GM12878 (cell line): ENCODE measurements around the gene EHMT2. TPM values are rescaled to one million over a fixed set of nuclear protein-coding genes. Genes with fewer than 3 reads are reported as not detected.

Experiments used
- ATAC-seq: fragments of 200-7000 bp; cut with Tn5 transposase; 3 replicates; pipeline ENCODE4 v1.9.1; 2020; ENCODE audit warnings: mild to moderate bottlenecking, moderate library complexity
- BruUV-seq: library from RNA; stranded (reverse); fragments of 400-500 nt; replicated peaks from 2 replicates; lab custom pipeline; 2021; lab: Mats Ljungman, UMichigan
- CTCF ChIA-PET: fragments of 300-600 bp; sonication (Branson Sonifier 250); formaldehyde crosslinking; extraction: SDS; loops from one replicate; lab custom pipeline; 2021; ENCODE audit warnings: inconsistent platforms; lab: Yijun Ruan, JAX
- POLR2A ChIA-PET: fragments of 350-600 bp; formaldehyde crosslinking; extraction: SDS; loops from one replicate; lab custom pipeline; 2021; ENCODE audit warnings: inconsistent platforms; lab: Charles Lee
- RAD21 ChIA-PET: fragments of 300-600 bp; sonication (Branson Sonifier 250); formaldehyde crosslinking; loops from one replicate; lab custom pipeline; 2023; ENCODE audit warnings: antibody characterized with exemption; ENCODE audit not compliant: unreplicated experiment; lab: Charles Lee
- SMC1A ChIA-PET: fragments of 300-600 bp; sonication (Branson Sonifier 250); formaldehyde crosslinking; loops from one replicate; lab custom pipeline; 2023; ENCODE audit not compliant: unreplicated experiment, uncharacterized antibody; lab: Charles Lee
- DNase-seq: peaks from one replicate; pipeline ENCODE4 v3.0.0-alpha.2; 2011; ENCODE audit warnings: low read depth, low spot score
- FAIRE-seq: peaks from 3 replicates; lab custom pipeline; 2011; peaks lifted over from hg19 to GRCh38; lab: Jason Lieb, UNC
- H2AFZ ChIP-seq: 2 replicates; pipeline ENCODE4 v1.6.0; 2011; ENCODE audit warnings: low read depth, low read length, control low read depth; ENCODE audit not compliant: control insufficient read depth
- H3K27ac ChIP-seq: 2 replicates; pipeline ENCODE4 v1.5.1; 2011; ENCODE audit warnings: control low read depth; ENCODE audit not compliant: control insufficient read depth, insufficient read depth
- H3K27me3 ChIP-seq, 2 experiments: replicated peaks in 1 of 2; 2 replicates each; pipeline versions ENCODE4 v1.6.0 to v1.6.1; 2011; ENCODE audit warnings: low read length in 1 of 2; ENCODE audit not compliant: control insufficient read depth in 2 of 2, insufficient read depth in 2 of 2
- H3K36me3 ChIP-seq, 2 experiments: 2 replicates each; pipeline ENCODE4 v1.5.1; 2011; ENCODE audit warnings: low read length in 1 of 2; ENCODE audit not compliant: control insufficient read depth in 2 of 2, insufficient read depth in 2 of 2
- H3K4me1 ChIP-seq: 2 replicates; pipeline ENCODE4 v1.6.1; 2011; ENCODE audit warnings: mild to moderate bottlenecking, low read length, moderate library complexity, mixed read lengths; ENCODE audit not compliant: control insufficient read depth, insufficient read depth
- H3K4me2 ChIP-seq: 2 replicates; pipeline ENCODE4 v1.6.0; 2011; ENCODE audit warnings: control low read depth; ENCODE audit not compliant: control insufficient read depth, insufficient read depth
- H3K4me3 ChIP-seq: fragments of 200-600 bp; sonication (generic); 2 replicates; pipeline ENCODE4 v1.5.1; 2016
- H3K79me2 ChIP-seq: 2 replicates; pipeline ENCODE4 v1.6.0; 2011; ENCODE audit warnings: low read length; ENCODE audit not compliant: control insufficient read depth, insufficient read depth
- H3K9ac ChIP-seq: 2 replicates; pipeline ENCODE4 v1.8.0; 2011; ENCODE audit warnings: low read length, control low read depth, mixed read lengths; ENCODE audit not compliant: control insufficient read depth, insufficient read depth
- H3K9me3 ChIP-seq: replicated peaks from 3 replicates; pipeline ENCODE4 v1.5.1; 2011; ENCODE audit warnings: mild to moderate bottlenecking, low read length; ENCODE audit not compliant: control insufficient read depth, insufficient read depth
- H4K20me1 ChIP-seq: 2 replicates; pipeline ENCODE4 v1.6.0; 2011; ENCODE audit not compliant: control insufficient read depth, insufficient read depth
- MYC ChIP-seq: IDR thresholded peaks from 2 replicates; pipeline ENCODE4 v1.6.1; 2011; ENCODE audit warnings: mild to moderate bottlenecking, low read length, moderate library complexity, inconsistent platforms; ENCODE audit not compliant: insufficient read depth, insufficient replicate concordance, insufficient read length, severe bottlenecking
- PML ChIP-seq: IDR thresholded peaks from 2 replicates; pipeline ENCODE4 v1.6.1; 2012; ENCODE audit warnings: low read length, inconsistent platforms
- POLR2AphosphoS2 ChIP-seq: IDR thresholded peaks from 2 replicates; pipeline ENCODE4 v1.6.1; 2011; ENCODE audit warnings: low read depth, mild to moderate bottlenecking, low read length, improper control_type of control experiment, moderate library complexity
- SMC3 ChIP-seq: IDR thresholded peaks from 2 replicates; pipeline ENCODE4 v1.6.1; 2011; ENCODE audit warnings: low read length, improper control_type of control experiment, borderline replicate concordance
- SREBF2 ChIP-seq: IDR thresholded peaks from 2 replicates; pipeline ENCODE4 v1.6.1; 2012; ENCODE audit warnings: mild to moderate bottlenecking, low read length
- WGBS: methylation state at CpG from one replicate; pipeline ENCODE4 v1.1.6; 2016; ENCODE audit warnings: low lambda C conversion rate; ENCODE audit not compliant: insufficient replicate concordance, insufficient coverage; ENCODE audit errors: missing lambda C conversion rate; 5-methylcytosine and 5-hydroxymethylcytosine counted together
- in situ Hi-C: fragments of 300-500 bp; cut with MboI; formaldehyde crosslinking; loops from 9 replicates; pipeline ENCODE4 v1.14.3; 2018; ENCODE audit warnings: mixed read lengths
- intact Hi-C: fragments of 100-400 bp; cut with micrococcal nuclease; formaldehyde crosslinking; loops from one replicate; pipeline ENCODE4 v1.14.2; 2022; ENCODE audit not compliant: unreplicated experiment
- polyA plus RNA-seq, 11 experiments: library from polyadenylated mRNA; depleted of rRNA in 4 of 11; unstranded in 6 of 11; stranded (reverse) in 5 of 11; fragments of >200 nt; fragmentation: Nextera tagmentation in 4 of 11; fragmentation: Illumina TruSeq in 1 of 11; extraction: Ambion mirVana in 4 of 11; extraction: Trizol in 1 of 11; gene quantifications; 1 replicate in 1 of 11; 2 replicates in 10 of 11; pipeline versions ENCODE4 v1.2.1 to v1.2.3, GENCODE V29; 2011 to 2016; ENCODE audit warnings: inconsistent platforms in 2 of 11, missing spikeins in 2 of 11, low read depth in 1 of 11
- total RNA-seq, 4 experiments: library from RNA; depleted of rRNA in 3 of 4; stranded (reverse); fragments of >200 nt in 3 of 4; fragmentation: Illumina TruSeq in 1 of 4; extraction: Trizol in 1 of 4; gene quantifications; 2 replicates each; pipeline versions ENCODE4 v1.2.1 to v1.2.3, GENCODE V29; 2013 to 2021
- TF ChIP-seq, protein P1 (sequence below): fragments of 450-650 bp; IDR thresholded peaks from 2 replicates; pipeline ENCODE4 v1.6.1; 2018; ENCODE audit warnings: borderline replicate concordance, mild to moderate bottlenecking; ENCODE audit not compliant: partially characterized antibody

Gene EHMT2
- total and polyA plus RNA-seq, 10 of the 15 experiments (the other 5 are each of a cell fraction or from before 2014, with no cell fraction given) = 1.7 to 53.2 (median 36.3) TPM

- TF ChIP-seq PML (no peak), POLR2AphosphoS2 (0 out of 2 replicates have a peak, but pooled peaks have one; percentile 17)
- Histone ChIP-seq H3K27ac (no peak overlapping the region), H3K4me3 (no peak overlapping the region), H2AFZ (no peak overlapping the region), H3K4me2 (no peak overlapping the region), H3K79me2 (no peaks in the 10 kb centered on the region; the same call in 1 of the 2 replicates), H3K4me1 (peaks cover 11% of the 10 kb centered on the region), H3K36me3 (peaks cover 0 to 3% of the 10 kb centered on the region in 2 experiments; a peak in 1 of 4 replicates), H4K20me1 (no peaks in the 10 kb centered on the region), H3K27me3 (no peaks in the 10 kb centered on the region), H3K9ac (no peak overlapping the region), H3K9me3 (no peaks in the 10 kb centered on the region)
- 99% methylated on average over 13 of the region's 13 CpGs for WGBS
- ChIA-PET RAD21 (interaction anchor here (0.9 kb wide), 1 partner anchor 261 kb away, joined by 3 read pairs; no protein-coding TSS in a partner anchor), SMC1A (no interaction called here), CTCF (interaction anchor here (1.3 to 1.4 kb wide), 2 partner anchors 29 to 90 kb away, joined by 3 to 4 read pairs; no protein-coding TSS in a partner anchor), POLR2A (interaction anchor here (1.5 kb wide), 1 partner anchor 23 kb away, joined by 4 read pairs; no protein-coding TSS in a partner anchor)
- FAIRE-seq = no peak
- DNase-seq = no peak
- intact Hi-C loops = no loop called here
- ATAC-seq = no peak
- no TSS peak for BruUV-seq
- in situ Hi-C loops = no loop called here
Measured at GRCh38 chr6:31860349-31860748, 37.1 kb downstream of the EHMT2 start.

DNA sequence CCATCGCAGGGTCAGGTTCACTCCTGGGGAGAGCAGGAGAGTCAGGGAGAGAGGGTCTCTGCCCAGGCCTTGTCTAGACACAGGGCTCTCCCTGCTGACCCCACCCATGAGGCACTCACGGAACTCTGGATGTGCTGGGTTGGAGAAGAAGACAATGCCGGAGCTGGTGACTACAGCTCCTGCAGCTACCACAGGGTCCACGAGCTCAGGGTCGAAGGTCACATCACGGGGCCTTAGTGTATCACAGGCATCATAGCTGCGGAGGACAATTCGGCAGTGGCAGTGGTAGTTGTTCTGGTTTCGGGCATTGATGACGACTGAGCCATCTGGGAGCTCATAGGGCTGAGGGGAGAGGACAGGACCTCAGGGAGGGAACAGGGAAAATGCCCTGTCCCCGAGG, 37.6 kb downstream of the EHMT2 start:
- ChIA-PET RAD21 (interaction anchor here (0.9 kb wide), 1 partner anchor 260 kb away, joined by 3 read pairs; no protein-coding TSS in a partner anchor), POLR2A (interaction anchor here (1.5 kb wide), 1 partner anchor 23 kb away, joined by 4 read pairs; no protein-coding TSS in a partner anchor)
- FAIRE-seq = no peak

More for the DNA sequence above, 37.6 kb downstream of the EHMT2 start:
- Histone ChIP-seq H3K79me2 (no peaks in the 10 kb centered on the region; the same call in 1 of the 2 replicates), H2AFZ (no peak overlapping the region), H3K36me3 (peaks cover 0 to 3% of the 10 kb centered on the region in 2 experiments; a peak in 1 of 4 replicates), H4K20me1 (no peaks in the 10 kb centered on the region), H3K9ac (no peak overlapping the region), H3K9me3 (no peaks in the 10 kb centered on the region), H3K27ac (no peak overlapping the region), H3K4me3 (no peak overlapping the region)
- no TSS peak for BruUV-seq
- in situ Hi-C loops = no loop called here
- TF ChIP-seq, protein P1, sequence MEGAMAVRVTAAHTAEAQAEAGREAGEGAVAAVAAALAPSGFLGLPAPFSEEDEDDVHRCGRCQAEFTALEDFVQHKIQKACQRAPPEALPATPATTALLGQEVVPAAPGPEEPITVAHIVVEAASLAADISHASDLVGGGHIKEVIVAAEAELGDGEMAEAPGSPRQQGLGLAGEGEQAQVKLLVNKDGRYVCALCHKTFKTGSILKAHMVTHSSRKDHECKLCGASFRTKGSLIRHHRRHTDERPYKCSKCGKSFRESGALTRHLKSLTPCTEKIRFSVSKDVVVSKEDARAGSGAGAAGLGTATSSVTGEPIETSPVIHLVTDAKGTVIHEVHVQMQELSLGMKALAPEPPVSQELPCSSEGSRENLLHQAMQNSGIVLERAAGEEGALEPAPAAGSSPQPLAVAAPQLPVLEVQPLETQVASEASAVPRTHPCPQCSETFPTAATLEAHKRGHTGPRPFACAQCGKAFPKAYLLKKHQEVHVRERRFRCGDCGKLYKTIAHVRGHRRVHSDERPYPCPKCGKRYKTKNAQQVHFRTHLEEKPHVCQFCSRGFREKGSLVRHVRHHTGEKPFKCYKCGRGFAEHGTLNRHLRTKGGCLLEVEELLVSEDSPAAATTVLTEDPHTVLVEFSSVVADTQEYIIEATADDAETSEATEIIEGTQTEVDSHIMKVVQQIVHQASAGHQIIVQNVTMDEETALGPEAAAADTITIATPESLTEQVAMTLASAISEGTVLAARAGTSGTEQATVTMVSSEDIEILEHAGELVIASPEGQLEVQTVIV = no peak
- TF ChIP-seq SREBF2 = no peak
- TF ChIP-seq POLR2AphosphoS2 = 0 out of 2 replicates have a peak, but pooled peaks have one; percentile 19
- TF ChIP-seq MYC = no peak
- TF ChIP-seq SMC3 = no peak
- TF ChIP-seq, all 136 proteins: peak for 1
- SMC1A ChIA-PET = no interaction called here
- intact Hi-C loops = no loop called here
- H3K4me2 ChIP-seq = no peak overlapping the region
- H3K4me1 ChIP-seq = peaks cover 11% of the 10 kb centered on the region
- ATAC-seq (no peak), DNase-seq (no peak)
- H3K27me3 ChIP-seq = no peaks in the 10 kb centered on the region
- CTCF ChIA-PET = interaction anchor here (1.3 to 1.4 kb wide), 2 partner anchors 30 to 90 kb away, joined by 3 to 4 read pairs; no protein-coding TSS in a partner anchor
- 78% methylated on average over 11 of the region's 11 CpGs for WGBS
